Upper lobe of left lung (tissue), 4 donors: ENCODE results near the gene OR5B12.

Source experiments
- EP300 ChIP-seq, 4 donors: sonication (generic); formaldehyde crosslinking; IDR thresholded peaks; one replicate each; pipeline ENCODE4 v1.5.1; 2017; ENCODE audit warnings: antibody characterized with exemption in 4 of 4, control low read depth in 2 of 4
- POLR2A ChIP-seq, 4 donors: fragments of 450-650 bp; IDR thresholded peaks; one replicate each; pipeline ENCODE4 v1.5.1; 2016 to 2017; ENCODE audit warnings: antibody characterized with exemption in 4 of 4, mild to moderate bottlenecking in 2 of 4
- POLR2AphosphoS5 ChIP-seq, 2 donors: sonication (generic); formaldehyde crosslinking; IDR thresholded peaks; one replicate each; pipeline ENCODE4 v1.5.1; 2017; ENCODE audit warnings: antibody characterized with exemption in 2 of 2
- TF ChIP-seq, protein P1 (sequence below), 6 experiments: fragments of 450-650 bp in 4 of 6; fragments of 200-600 bp in 2 of 6; sonication (generic) in 2 of 6; IDR thresholded peaks; one replicate each; pipeline ENCODE4 v1.5.1; 2016 to 2019; ENCODE audit warnings: antibody characterized with exemption in 6 of 6

DNA sequence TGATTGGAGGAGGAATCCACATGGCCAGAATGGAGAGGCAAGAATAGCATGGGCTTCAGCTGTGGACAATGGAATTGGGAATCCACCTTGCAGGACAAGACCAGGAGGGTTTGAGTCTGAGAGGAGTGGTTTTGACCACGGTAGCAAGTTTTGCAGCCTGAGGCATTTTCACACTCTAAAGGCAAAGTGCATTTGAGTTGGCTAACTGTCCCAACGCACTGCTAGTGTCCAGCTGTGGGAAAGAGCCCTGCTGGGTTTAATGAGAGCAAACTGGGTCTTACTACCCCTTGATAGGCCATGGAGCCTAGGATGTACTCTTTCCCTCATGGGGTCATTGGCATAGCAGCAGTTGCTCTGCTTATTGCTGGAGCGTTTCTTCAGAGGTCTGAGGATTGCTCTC lies 14.0 kb downstream of the OR5B12 start, which contains the start of gene OR5B2:
- TF ChIP-seq POLR2AphosphoS5 (IDR thresholded peaks at IDR 0.05) (no peak), EP300 (IDR thresholded peaks at IDR 0.05) (no peak), POLR2A (IDR thresholded peaks at IDR 0.05) (no peak)
- TF ChIP-seq, protein P1, sequence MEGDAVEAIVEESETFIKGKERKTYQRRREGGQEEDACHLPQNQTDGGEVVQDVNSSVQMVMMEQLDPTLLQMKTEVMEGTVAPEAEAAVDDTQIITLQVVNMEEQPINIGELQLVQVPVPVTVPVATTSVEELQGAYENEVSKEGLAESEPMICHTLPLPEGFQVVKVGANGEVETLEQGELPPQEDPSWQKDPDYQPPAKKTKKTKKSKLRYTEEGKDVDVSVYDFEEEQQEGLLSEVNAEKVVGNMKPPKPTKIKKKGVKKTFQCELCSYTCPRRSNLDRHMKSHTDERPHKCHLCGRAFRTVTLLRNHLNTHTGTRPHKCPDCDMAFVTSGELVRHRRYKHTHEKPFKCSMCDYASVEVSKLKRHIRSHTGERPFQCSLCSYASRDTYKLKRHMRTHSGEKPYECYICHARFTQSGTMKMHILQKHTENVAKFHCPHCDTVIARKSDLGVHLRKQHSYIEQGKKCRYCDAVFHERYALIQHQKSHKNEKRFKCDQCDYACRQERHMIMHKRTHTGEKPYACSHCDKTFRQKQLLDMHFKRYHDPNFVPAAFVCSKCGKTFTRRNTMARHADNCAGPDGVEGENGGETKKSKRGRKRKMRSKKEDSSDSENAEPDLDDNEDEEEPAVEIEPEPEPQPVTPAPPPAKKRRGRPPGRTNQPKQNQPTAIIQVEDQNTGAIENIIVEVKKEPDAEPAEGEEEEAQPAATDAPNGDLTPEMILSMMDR (IDR thresholded peaks at IDR 0.05), result no peak
